PC-3 (cell line): ENCODE results near the gene DHX34. TPM values are rescaled to one million over a fixed set of nuclear protein-coding genes. Genes with fewer than 3 reads are reported as not detected.

Source experiments
- ATAC-seq: fragments of 200-7000 bp; cut with Tn5 transposase; 2 replicates; pipeline ENCODE4 v1.9.1; 2020; ENCODE audit warnings: mild to moderate bottlenecking, moderate library complexity
- BruUV-seq: library from RNA; stranded (reverse); fragments of 400-500 nt; replicated peaks from 2 replicates; lab custom pipeline; 2021; lab: Mats Ljungman, UMichigan
- CTCF ChIA-PET: fragments of 300-600 bp; sonication (Branson Sonifier 250); formaldehyde crosslinking; loops from one replicate; lab custom pipeline; 2022; ENCODE audit warnings: antibody characterized with exemption; lab: Charles Lee
- POLR2A ChIA-PET: fragments of 300-600 bp; sonication (Branson Sonifier 250); formaldehyde crosslinking; loops from one replicate; lab custom pipeline; 2022; ENCODE audit warnings: antibody characterized with exemption; ENCODE audit not compliant: unreplicated experiment; lab: Charles Lee
- DNase-seq: peaks from one replicate; pipeline ENCODE4 v3.0.0-alpha.2; 2015
- H2AFZ ChIP-seq: fragments of 300-600 bp; sonication (generic); 2 replicates; pipeline ENCODE4 v1.6.0; 2016; ENCODE audit warnings: antibody characterized with exemption, low read length
- H3F3A ChIP-seq: fragments of 300-600 bp; sonication (generic); one replicate; pipeline ENCODE4 v1.6.0; 2017; ENCODE audit warnings: antibody characterized with exemption, low read length, control low read depth, mild to moderate bottlenecking; ENCODE audit not compliant: unreplicated experiment
- H3K27ac ChIP-seq: fragments of 300-600 bp; sonication (generic); 2 replicates; pipeline ENCODE4 v1.5.1; 2016; ENCODE audit warnings: mild to moderate bottlenecking, low read length
- H3K27me3 ChIP-seq: fragments of 300-600 bp; sonication (generic); 2 replicates; pipeline ENCODE4 v1.6.1; 2016; ENCODE audit warnings: low read length, mixed read lengths
- H3K36me3 ChIP-seq: fragments of 300-600 bp; sonication (generic); 2 replicates; pipeline ENCODE4 v1.6.1; 2016; ENCODE audit warnings: low read depth, mixed run types, low read length, mixed read lengths
- H3K4me1 ChIP-seq: fragments of 300-600 bp; sonication (generic); 2 replicates; pipeline ENCODE4 v1.5.1; 2016; ENCODE audit warnings: low read length; ENCODE audit not compliant: insufficient read depth
- H3K4me2 ChIP-seq: fragments of 300-600 bp; sonication (generic); 2 replicates; pipeline ENCODE4 v1.6.0; 2016; ENCODE audit warnings: low read length
- H3K4me3 ChIP-seq: fragments of 300-600 bp; sonication (generic); 2 replicates; pipeline ENCODE4 v1.5.1; 2016; ENCODE audit warnings: mild to moderate bottlenecking, low read length, mixed read lengths
- H3K79me2 ChIP-seq: fragments of 300-600 bp; sonication (generic); 2 replicates; pipeline ENCODE4 v1.6.1; 2017; ENCODE audit warnings: low read length, mixed read lengths
- H3K9ac ChIP-seq: fragments of 300-600 bp; sonication (generic); 2 replicates; pipeline ENCODE4 v1.6.0; 2016; ENCODE audit warnings: mild to moderate bottlenecking, low read length
- H3K9me2 ChIP-seq: fragments of 300-600 bp; sonication (generic); replicated peaks from 2 replicates; pipeline ENCODE4 v1.6.1; 2016; ENCODE audit warnings: mixed run types, low read length, mixed read lengths
- H3K9me3 ChIP-seq: fragments of 300-600 bp; sonication (generic); 2 replicates; pipeline ENCODE4 v1.6.1; 2016; ENCODE audit warnings: low read length, mixed read lengths
- H4K20me1 ChIP-seq: fragments of 300-600 bp; sonication (generic); 2 replicates; pipeline ENCODE4 v1.6.1; 2016; ENCODE audit warnings: low read length, mixed read lengths
- EZH2 ChIP-seq: fragments of 300-600 bp; sonication (generic); IDR thresholded peaks from one replicate; pipeline ENCODE4 v1.6.1; 2017; ENCODE audit warnings: antibody characterized with exemption, mild to moderate bottlenecking, low read length; ENCODE audit not compliant: unreplicated experiment
- EZH2phosphoT487 ChIP-seq: fragments of 300-600 bp; sonication (generic); IDR thresholded peaks from 2 replicates; pipeline ENCODE4 v1.6.1; 2018; ENCODE audit warnings: mild to moderate bottlenecking, antibody characterized with exemption, low read length, borderline replicate concordance
- intact Hi-C: fragments of 100-400 bp; cut with micrococcal nuclease; formaldehyde crosslinking; loops from 2 replicates; pipeline ENCODE4 v1.9.0; 2023
- total RNA-seq: library from RNA; depleted of rRNA; stranded (reverse); fragments of >200 nt; gene quantifications from 2 replicates; pipeline ENCODE4 v1.2.3, GENCODE V29; 2014
- TF ChIP-seq, protein P1 (sequence below): fragments of 300-600 bp; sonication (generic); conservative IDR thresholded peaks from 2 replicates; pipeline ENCODE4 v1.5.1; 2017; ENCODE audit warnings: antibody characterized with exemption, low read depth, mild to moderate bottlenecking, low read length

Gene DHX34
- total RNA-seq, 1 experiment from 2014 or later, result 28.3 TPM

DNA sequence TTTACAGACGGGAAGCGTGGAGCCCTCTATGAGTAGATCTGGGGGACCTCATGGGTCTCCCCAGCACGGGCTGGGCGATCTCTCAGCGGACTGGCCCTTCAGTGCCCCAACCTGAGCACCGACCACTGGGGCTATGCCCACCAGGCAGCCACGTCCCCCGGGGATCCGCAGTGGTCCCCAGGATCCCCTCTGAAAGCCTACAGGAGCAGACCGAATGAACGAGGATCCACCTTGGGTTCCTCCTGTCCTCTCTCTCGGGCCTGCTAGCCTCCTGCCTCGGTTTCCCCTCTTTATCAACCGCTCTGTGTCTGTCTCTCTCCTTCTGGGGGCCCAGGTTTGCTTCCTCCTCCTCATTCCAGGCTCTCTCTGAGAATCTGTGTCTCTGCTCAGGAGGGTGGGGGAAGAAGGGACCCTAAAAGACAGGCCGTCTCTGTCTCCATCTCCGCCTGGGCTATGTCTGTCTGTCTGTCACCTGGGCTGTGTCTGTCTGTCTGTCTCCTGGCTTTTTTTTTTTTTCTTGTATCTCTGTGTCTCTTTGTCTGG lies 72.2 kb downstream of the DHX34 start:
- Histone ChIP-seq H3K36me3 (no peaks in the 10 kb centered on the region), H3K4me1 (no peaks in the 10 kb centered on the region), H4K20me1 (no peaks in the 10 kb centered on the region), H3K9me2 (no peaks in the 10 kb centered on the region), H2AFZ (no peak overlapping the region), H3K9me3 (no peaks in the 10 kb centered on the region), H3K27ac (no peak overlapping the region), H3K27me3 (peaks cover 60% of the 10 kb centered on the region), H3K4me3 (no peak overlapping the region), H3K79me2 (no peaks in the 10 kb centered on the region), H3K9ac (no peak overlapping the region), H3F3A (no peaks in the 10 kb centered on the region), H3K4me2 (no peak overlapping the region)
- DNase-seq, result no peak
- TF ChIP-seq EZH2phosphoT487 (no peak), EZH2 (no peak)
- TF ChIP-seq, protein P1, sequence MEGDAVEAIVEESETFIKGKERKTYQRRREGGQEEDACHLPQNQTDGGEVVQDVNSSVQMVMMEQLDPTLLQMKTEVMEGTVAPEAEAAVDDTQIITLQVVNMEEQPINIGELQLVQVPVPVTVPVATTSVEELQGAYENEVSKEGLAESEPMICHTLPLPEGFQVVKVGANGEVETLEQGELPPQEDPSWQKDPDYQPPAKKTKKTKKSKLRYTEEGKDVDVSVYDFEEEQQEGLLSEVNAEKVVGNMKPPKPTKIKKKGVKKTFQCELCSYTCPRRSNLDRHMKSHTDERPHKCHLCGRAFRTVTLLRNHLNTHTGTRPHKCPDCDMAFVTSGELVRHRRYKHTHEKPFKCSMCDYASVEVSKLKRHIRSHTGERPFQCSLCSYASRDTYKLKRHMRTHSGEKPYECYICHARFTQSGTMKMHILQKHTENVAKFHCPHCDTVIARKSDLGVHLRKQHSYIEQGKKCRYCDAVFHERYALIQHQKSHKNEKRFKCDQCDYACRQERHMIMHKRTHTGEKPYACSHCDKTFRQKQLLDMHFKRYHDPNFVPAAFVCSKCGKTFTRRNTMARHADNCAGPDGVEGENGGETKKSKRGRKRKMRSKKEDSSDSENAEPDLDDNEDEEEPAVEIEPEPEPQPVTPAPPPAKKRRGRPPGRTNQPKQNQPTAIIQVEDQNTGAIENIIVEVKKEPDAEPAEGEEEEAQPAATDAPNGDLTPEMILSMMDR, result no peak
- intact Hi-C loops, result no loop called here
- ChIA-PET CTCF (no interaction called here), POLR2A (no interaction called here)
- BruUV-seq, result no TSS peak
- ATAC-seq, result no peak

DNA sequence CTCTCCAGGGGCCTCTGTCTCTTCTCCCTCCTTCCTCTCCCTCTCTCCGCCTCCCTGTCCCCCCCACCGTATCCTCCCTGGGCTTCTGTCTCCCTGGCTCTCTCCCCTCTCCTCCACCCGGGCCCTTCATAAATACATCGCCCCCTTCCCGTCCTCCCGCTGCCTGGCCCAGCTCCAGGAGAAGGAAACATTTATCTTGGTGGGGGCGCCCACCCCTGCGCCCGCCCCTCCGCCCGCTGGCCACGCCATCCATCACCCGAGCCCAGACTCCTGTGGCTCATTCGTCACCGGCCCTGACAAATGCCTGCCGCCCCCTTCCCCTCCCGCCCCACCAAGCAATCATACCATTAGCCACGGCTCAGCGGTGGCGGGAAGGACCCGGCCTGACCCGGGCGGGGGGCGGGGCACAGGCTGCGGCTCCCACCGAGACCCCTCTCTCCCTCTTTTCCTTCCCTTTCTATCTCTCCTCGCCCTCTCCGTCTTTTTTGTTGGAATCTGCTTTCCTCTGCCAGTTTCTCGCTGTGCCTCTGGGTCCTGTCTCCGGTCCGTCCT lies 72.8 kb downstream of the DHX34 start:
- H3K9me3 ChIP-seq, result no peaks in the 10 kb centered on the region
- H3K27ac ChIP-seq, result no peak overlapping the region
- intact Hi-C loops, result no loop called here
- H2AFZ ChIP-seq, result no peak overlapping the region
- H3K79me2 ChIP-seq, result no peaks in the 10 kb centered on the region
- H3K9ac ChIP-seq, result no peak overlapping the region
- H3K36me3 ChIP-seq, result no peaks in the 10 kb centered on the region
- TF ChIP-seq EZH2phosphoT487 (no peak), EZH2 (no peak)
- TF ChIP-seq, protein P1, result no peak
- no peaks in the 10 kb centered on the region for H4K20me1 ChIP-seq
- no peaks in the 10 kb centered on the region for H3K4me1 ChIP-seq
- no peak for DNase-seq
- H3K27me3 ChIP-seq, result peaks cover 60% of the 10 kb centered on the region
- no peaks in the 10 kb centered on the region for H3K9me2 ChIP-seq
- no TSS peak for BruUV-seq
- H3F3A ChIP-seq, result no peaks in the 10 kb centered on the region
- H3K4me2 ChIP-seq, result no peak overlapping the region
- no peak overlapping the region for H3K4me3 ChIP-seq
- no peak for ATAC-seq
- ChIA-PET POLR2A (no interaction called here), CTCF (no interaction called here)

DNA sequence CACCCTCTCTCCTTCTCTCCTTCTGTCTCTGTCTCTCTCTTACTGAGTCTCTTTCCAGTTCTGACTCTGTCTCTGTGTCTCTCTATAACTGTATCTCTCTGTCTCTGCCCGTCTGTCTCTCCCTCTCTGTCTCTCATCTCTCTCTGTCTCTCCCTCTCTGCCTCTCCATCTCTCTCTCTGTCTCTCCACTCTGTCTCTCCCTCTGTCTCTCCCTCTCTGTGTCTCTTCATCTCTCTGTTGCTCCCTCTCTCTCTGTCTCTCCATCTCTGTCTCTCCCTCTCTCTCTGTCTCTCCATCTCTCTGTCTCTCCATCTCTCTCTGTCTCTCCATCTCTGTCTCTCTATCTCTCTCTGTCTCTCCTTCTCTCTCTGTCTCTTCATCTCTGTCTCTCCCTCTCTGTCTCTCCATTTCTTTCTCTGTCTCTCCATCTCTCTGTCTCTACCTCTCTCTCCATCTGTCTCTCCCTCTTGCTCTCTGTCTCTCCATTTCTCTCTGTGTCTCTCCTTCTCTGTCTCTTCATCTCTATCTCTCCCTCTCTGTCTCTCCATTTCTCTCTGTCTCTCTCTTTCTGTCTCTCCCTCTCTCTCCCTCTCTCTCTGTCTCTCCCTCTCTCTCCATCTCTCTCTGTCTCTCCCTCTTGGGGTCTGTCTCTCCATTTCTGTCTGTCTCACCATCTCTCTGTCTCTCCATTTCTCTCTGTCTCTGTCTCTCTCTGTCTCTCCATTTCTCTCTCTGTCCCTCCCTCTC lies 73.5 kb downstream of the DHX34 start:
- Histone ChIP-seq H3F3A (no peaks in the 10 kb centered on the region), H3K4me1 (0 out of 2 replicates have a peak, but pooled peaks cover 3% of the 10 kb centered on the region), H3K9ac (no peak overlapping the region), H3K4me2 (no peak overlapping the region), H4K20me1 (no peaks in the 10 kb centered on the region), H3K79me2 (no peaks in the 10 kb centered on the region), H3K27me3 (peaks cover 54% of the 10 kb centered on the region), H3K4me3 (no peak overlapping the region), H3K27ac (no peak overlapping the region), H2AFZ (no peak overlapping the region), H3K9me2 (no peaks in the 10 kb centered on the region), H3K36me3 (no peaks in the 10 kb centered on the region; the same call in 1 of the 2 replicates), H3K9me3 (no peaks in the 10 kb centered on the region)
- ChIA-PET POLR2A (no interaction called here), CTCF (no interaction called here)
- TF ChIP-seq EZH2, result no peak
- TF ChIP-seq, protein P1, result no peak
- no peak for TF ChIP-seq EZH2phosphoT487
- DNase-seq (no peak), ATAC-seq (no peak)
- no TSS peak for BruUV-seq
- intact Hi-C loops, result no loop called here
